GM12873 (cell line): ENCODE data around the gene FER.

ENCODE experiments used
- CTCF ChIP-seq: IDR thresholded peaks from 2 replicates; pipeline ENCODE4 v1.5.1; 2012; ENCODE audit warnings: low read depth, mild to moderate bottlenecking, moderate library complexity, low read length, control low read depth; ENCODE audit not compliant: insufficient read depth; ENCODE audit errors: missing control alignments

FER gene

GRCh38 chr5:108726446-108727235 lies 21.1 kb upstream of the FER start:
- no peak for TF ChIP-seq CTCF

GRCh38 chr5:108727236-108727650 lies 20.5 kb upstream of the FER start:
- TF ChIP-seq CTCF = no peak

GRCh38 chr5:108727651-108728565 lies 19.8 kb upstream of the FER start:
- no peak for TF ChIP-seq CTCF

GRCh38 chr5:108728566-108729241 lies 19.0 kb upstream of the FER start:
- no peak for TF ChIP-seq CTCF

- TF ChIP-seq CTCF = no peak
Observed at GRCh38 chr5:108729242-108729615, 18.5 kb upstream of the FER start.

- TF ChIP-seq CTCF = no peak
Observed at GRCh38 chr5:108730617-108731340, 16.9 kb upstream of the FER start.
